K562 (cell line): ENCODE measurements around the gene CALML6. TPM values are rescaled to one million over a fixed set of nuclear protein-coding genes. Genes with fewer than 3 reads are reported as not detected.
A peak's percentile ranks its signal among the peaks of the same experiment; 100 is the strongest.

ENCODE experiments used
- CSDE1 ChIP-seq, 2 experiments: fragments of 450-650 bp; IDR thresholded peaks; 2 replicates each; pipeline ENCODE4 v1.6.1; 2016; ENCODE audit warnings: mild to moderate bottlenecking in 1 of 2
- LEF1 ChIP-seq: fragments of 450-650 bp; IDR thresholded peaks from 2 replicates; pipeline ENCODE4 v1.6.1; 2016; ENCODE audit warnings: mild to moderate bottlenecking
- MEF2D ChIP-seq: conservative IDR thresholded peaks from 2 replicates; pipeline ENCODE4 v1.6.1; 2016; ENCODE audit warnings: low read depth, missing genetic modification characterization, missing compliant biosample characterization
- MYNN ChIP-seq, 2 experiments: sonication (generic); formaldehyde crosslinking in 1 of 2; IDR thresholded peaks; 2 replicates each; pipeline versions ENCODE4 v1.5.0 to v1.6.1; 2016 to 2020; ENCODE audit warnings: antibody characterized with exemption in 1 of 2, missing genetic modification reagents in 1 of 2
- NR3C1 ChIP-seq: sonication (generic); formaldehyde crosslinking; IDR thresholded peaks from 2 replicates; pipeline ENCODE4 v1.8.1; 2022; ENCODE audit warnings: missing genetic modification reagents
- PML ChIP-seq: IDR thresholded peaks from 2 replicates; pipeline ENCODE4 v1.6.1; 2012; ENCODE audit warnings: low read length, inconsistent platforms
- RBBP5 ChIP-seq: fragments of 200-600 bp; sonication (generic); IDR thresholded peaks from 2 replicates; pipeline ENCODE4 v1.6.1; 2012; ENCODE audit warnings: borderline replicate concordance, mild to moderate bottlenecking, low read length, control low read depth, inconsistent platforms; ENCODE audit not compliant: insufficient read depth, poor library complexity, severe bottlenecking
- RREB1 ChIP-seq: fragments of 250-450 bp; sonication (Bioruptor Pico); IDR thresholded peaks from 2 replicates; pipeline ENCODE4 v1.4.0; 2020
- SFPQ ChIP-seq: fragments of 200-400 bp; formaldehyde crosslinking; IDR thresholded peaks from 2 replicates; pipeline ENCODE4 v1.6.1; 2017; ENCODE audit warnings: mild to moderate bottlenecking, low read depth, low read length, moderate library complexity
- SMARCB1 ChIP-seq: IDR thresholded peaks from 2 replicates; pipeline ENCODE4 v1.6.1; 2011; ENCODE audit warnings: improper control_type of control experiment, low read depth; ENCODE audit not compliant: insufficient read length
- TEAD1 ChIP-seq, 2 experiments: fragments of 450-650 bp in 1 of 2; sonication (generic) in 1 of 2; formaldehyde crosslinking; IDR thresholded peaks; 2 replicates each; pipeline versions ENCODE4 v1.4.0 to v1.8.0; 2020 to 2022; ENCODE audit warnings: mild to moderate bottlenecking in 2 of 2, missing genetic modification reagents in 1 of 2
- XRCC3 ChIP-seq: fragments of 450-650 bp; IDR thresholded peaks from 2 replicates; pipeline ENCODE4 v1.6.1; 2017; ENCODE audit warnings: mild to moderate bottlenecking, moderate library complexity
- ZBTB12 ChIP-seq: fragments of 250-450 bp; sonication (Bioruptor Pico); IDR thresholded peaks from 2 replicates; pipeline ENCODE4 v1.4.0; 2020
- ZNF280A ChIP-seq: fragments of 450-650 bp; IDR thresholded peaks from 2 replicates; pipeline ENCODE4 v1.6.1; 2018; ENCODE audit warnings: mild to moderate bottlenecking, low read depth; ENCODE audit not compliant: partially characterized antibody
- ZNF668 ChIP-seq: fragments of 250-450 bp; sonication (Bioruptor Pico); IDR thresholded peaks from 2 replicates; pipeline ENCODE4 v1.8.0; 2022; ENCODE audit warnings: mild to moderate bottlenecking, inconsistent platforms
- ZNF75A ChIP-seq: fragments of 450-650 bp; formaldehyde crosslinking; IDR thresholded peaks from 2 replicates; pipeline ENCODE4 v1.4.0; 2020; ENCODE audit warnings: mild to moderate bottlenecking
- ZNF764 ChIP-seq: fragments of 250-450 bp; sonication (Bioruptor Pico); IDR thresholded peaks from 2 replicates; pipeline ENCODE4 v1.4.0; 2020; ENCODE audit warnings: low read depth, mild to moderate bottlenecking, moderate library complexity
- polyA plus RNA-seq, 8 experiments: library from polyadenylated mRNA; depleted of rRNA in 4 of 8; stranded (reverse) in 5 of 8; unstranded in 3 of 8; fragments of >200 nt; fragmentation: Nextera tagmentation in 2 of 8; fragmentation: Illumina TruSeq in 1 of 8; extraction: Ambion mirVana in 2 of 8; extraction: Trizol in 1 of 8; gene quantifications; 2 replicates each; pipeline versions ENCODE4 v1.2.1 to v1.2.3, GENCODE V29; 2011 to 2014; ENCODE audit warnings: inconsistent platforms in 1 of 8, missing spikeins in 1 of 8
- total RNA-seq, 7 experiments: library from RNA; depleted of rRNA in 6 of 7; stranded (reverse); fragments of >200 nt in 6 of 7; fragmentation: Illumina TruSeq in 2 of 7; extraction: Trizol in 2 of 7; gene quantifications; 2 replicates each; pipeline versions ENCODE4 v1.2.1 to v1.2.3, GENCODE V29; 2011 to 2021; ENCODE audit warnings: low replicate concordance in 1 of 7

CALML6 gene
- total and polyA plus RNA-seq, 9 of the 15 experiments (the other 6 are each of a cell fraction or from before 2014, with no cell fraction given), result 0.14 TPM; not detected in 8

- TF ChIP-seq RREB1 (CRISPR knock-in tag) (no peak), ZNF75A (CRISPR knock-in tag) (no peak), SMARCB1 (peak; percentile 54), ZNF280A (no peak), LEF1 (peak; percentile 63; the same call in 1 of the 2 replicates), MEF2D (tag) (peak; percentile 63; the same call in 1 of the 2 replicates), RBBP5 (no peak), XRCC3 (no peak), ZNF764 (no peak), ZNF668 (CRISPR knock-in tag) (no peak), SFPQ (no peak), MYNN (IDR thresholded peaks at IDR 0.05) (peak; percentile 83; the same call in 1 of the 2 replicates), MYNN (CRISPR knock-in tag; IDR thresholded peaks at IDR 0.05) (no peak), NR3C1 (no peak), ZBTB12 (CRISPR knock-in tag) (no peak), CSDE1 (IDR thresholded peaks at IDR 0.05) (no peak), PML (peak; percentile 88), TEAD1 (CRISPR knock-in tag; IDR thresholded peaks at IDR 0.05) (no peak)
Measured at GRCh38 chr1:1883092-1883873, 31.8 kb upstream of the CALML6 start (continued).
